Endothelial cell of umbilical vein (primary cell): ENCODE results near the gene PDE4B. TPM values are rescaled to one million over a fixed set of nuclear protein-coding genes. Genes with fewer than 3 reads are reported as not detected.

Experiments used
- BruUV-seq: library from RNA; stranded (reverse); fragments of 400-500 nt; replicated peaks from 2 replicates; lab custom pipeline; 2021; lab: Mats Ljungman, UMichigan
- CTCF ChIA-PET: fragments of 300-600, 350-600 bp; sonication (Branson Sonifier 250); formaldehyde crosslinking; loops from one replicate; lab custom pipeline; 2021; ENCODE audit warnings: antibody characterized with exemption, inconsistent platforms; lab: Charles Lee
- POLR2A ChIA-PET: fragments of 300-600, 350-600 bp; sonication (Branson Sonifier 250); formaldehyde crosslinking; loops from one replicate; lab custom pipeline; 2021; ENCODE audit warnings: antibody characterized with exemption, inconsistent platforms; lab: Charles Lee
- DNase-seq: peaks from one replicate; pipeline ENCODE4 v3.0.0-alpha.2; 2011; ENCODE audit warnings: low read depth, low spot score
- FAIRE-seq: peaks from 2 replicates; lab custom pipeline; 2011; peaks lifted over from hg19 to GRCh38; lab: Jason Lieb, UNC
- H2AFZ ChIP-seq: 2 replicates; pipeline ENCODE4 v1.6.0; 2012; ENCODE audit warnings: low read depth, low read length, control low read depth, inconsistent platforms
- H3K27ac ChIP-seq: 2 replicates; pipeline ENCODE4 v1.5.1; 2011; ENCODE audit warnings: low read depth, mild to moderate bottlenecking, control low read depth, low read length, moderate library complexity; ENCODE audit not compliant: insufficient read depth
- H3K27me3 ChIP-seq, 2 experiments: 2 replicates each; pipeline versions ENCODE4 v1.6.0 to v1.6.1; 2011; ENCODE audit warnings: low read length in 2 of 2, mixed read lengths in 1 of 2; ENCODE audit not compliant: control insufficient read depth in 2 of 2, insufficient read depth in 2 of 2
- H3K36me3 ChIP-seq, 2 experiments: 2 replicates in 1 of 2; 3 replicates in 1 of 2; pipeline ENCODE4 v1.5.1; 2011; ENCODE audit warnings: low read length in 2 of 2, mild to moderate bottlenecking in 1 of 2, moderate library complexity in 1 of 2; ENCODE audit not compliant: control insufficient read depth in 2 of 2, insufficient read depth in 2 of 2; ENCODE audit errors: extremely low read depth in 1 of 2
- H3K4me1 ChIP-seq: 3 replicates; pipeline ENCODE4 v1.5.1; 2011; ENCODE audit warnings: mild to moderate bottlenecking, low read length; ENCODE audit not compliant: control insufficient read depth, insufficient read depth; ENCODE audit errors: extremely low read depth
- H3K4me2 ChIP-seq: 2 replicates; pipeline ENCODE4 v1.6.1; 2011; ENCODE audit warnings: low read length, control low read depth, mixed read lengths; ENCODE audit not compliant: insufficient read depth
- H3K4me3 ChIP-seq, 3 experiments: fragments of 200-600 bp in 1 of 3; sonication (generic), shearing (Covaris generic) in 1 of 3; replicated peaks in 1 of 3; 2 replicates each; pipeline ENCODE4 v1.5.1; 2011 to 2016; ENCODE audit warnings: control low read depth in 3 of 3, low read length in 3 of 3, mild to moderate bottlenecking in 2 of 3, inconsistent platforms in 1 of 3, low read depth in 1 of 3, moderate library complexity in 1 of 3; ENCODE audit not compliant: insufficient read depth in 1 of 3
- H3K79me2 ChIP-seq: 2 replicates; pipeline ENCODE4 v1.6.0; 2012; ENCODE audit warnings: low read length, inconsistent platforms; ENCODE audit not compliant: control insufficient read depth, insufficient read depth
- H3K9ac ChIP-seq: replicated peaks from 2 replicates; pipeline ENCODE3; 2011; ENCODE audit warnings: low read length, control low read depth; ENCODE audit not compliant: insufficient read depth; ENCODE audit errors: extremely low read depth
- H3K9me1 ChIP-seq: replicated peaks from 3 replicates; pipeline ENCODE4 v1.6.0; 2011; ENCODE audit warnings: mild to moderate bottlenecking, low read length; ENCODE audit not compliant: control insufficient read depth, insufficient read depth; ENCODE audit errors: extremely low read depth
- H3K9me3 ChIP-seq: replicated peaks from 2 replicates; pipeline ENCODE4 v1.5.1; 2012; ENCODE audit warnings: low read length, inconsistent platforms; ENCODE audit not compliant: control insufficient read depth, insufficient read depth
- H4K20me1 ChIP-seq: replicated peaks from 2 replicates; pipeline ENCODE3; 2011; ENCODE audit warnings: mild to moderate bottlenecking, low read length; ENCODE audit not compliant: control insufficient read depth, insufficient read depth; ENCODE audit errors: extremely low read depth
- CTCF ChIP-seq, 2 donors: IDR thresholded peaks; 1 replicate in 1 of 2; 2 replicates in 1 of 2; pipeline ENCODE4 v1.5.1; 2011; ENCODE audit warnings: low read length in 2 of 2, mild to moderate bottlenecking in 2 of 2, moderate library complexity in 2 of 2, control low read depth in 1 of 2, inconsistent platforms in 1 of 2, low read depth in 1 of 2; ENCODE audit not compliant: insufficient read depth in 1 of 2; ENCODE audit errors: extremely low read depth in 1 of 2
- EZH2 ChIP-seq: IDR thresholded peaks from 2 replicates; pipeline ENCODE4 v1.6.1; 2012; ENCODE audit warnings: borderline replicate concordance, low read depth, mild to moderate bottlenecking, moderate library complexity, low read length, inconsistent platforms; ENCODE audit not compliant: severe bottlenecking
- FOS ChIP-seq: IDR thresholded peaks from 2 replicates; pipeline ENCODE4 v1.6.1; 2011; ENCODE audit warnings: mild to moderate bottlenecking, low read length, moderate library complexity, borderline replicate concordance; ENCODE audit not compliant: insufficient read depth
- GATA2 ChIP-seq: IDR thresholded peaks from 2 replicates; pipeline ENCODE4 v1.7.0; 2011; ENCODE audit warnings: low read depth, mild to moderate bottlenecking, moderate library complexity, mixed read lengths, low read length; ENCODE audit not compliant: insufficient read length, insufficient read depth
- JUN ChIP-seq: IDR thresholded peaks from 2 replicates; pipeline ENCODE4 v1.6.1; 2011; ENCODE audit warnings: borderline replicate concordance, low read depth; ENCODE audit not compliant: insufficient read length, insufficient read depth
- MAX ChIP-seq: IDR thresholded peaks from 2 replicates; pipeline ENCODE4 v1.6.1; 2011; ENCODE audit not compliant: insufficient read depth, insufficient read length
- MYC ChIP-seq: IDR thresholded peaks from one replicate; pipeline ENCODE4 v1.6.1; 2011; ENCODE audit warnings: mild to moderate bottlenecking, low read depth, low read length
- POLR2A ChIP-seq: IDR thresholded peaks from 2 replicates; pipeline ENCODE4 v1.6.1; 2012; ENCODE audit warnings: low read depth, mild to moderate bottlenecking, control low read depth, low read length
- POLR2AphosphoS5 ChIP-seq: IDR thresholded peaks from 2 replicates; pipeline ENCODE4 v1.6.1; 2012; ENCODE audit warnings: low read depth, mild to moderate bottlenecking, control low read depth, low read length, moderate library complexity; ENCODE audit not compliant: insufficient read depth
- dilution Hi-C: fragments of 300-500 bp; cut with MboI; formaldehyde crosslinking; loops from one replicate; pipeline ENCODE4 v1.15.0; 2019; ENCODE audit warnings: low sequenced_read_pairs; ENCODE audit not compliant: extremely low pct_ligation_motif_present
- intact Hi-C: fragments of 100-400 bp; cut with micrococcal nuclease; formaldehyde crosslinking; loops from one replicate; pipeline ENCODE4 v1.10.0; 2022
- polyA plus RNA-seq, 4 experiments: library from polyadenylated mRNA; depleted of rRNA in 3 of 4; stranded (reverse) in 3 of 4; unstranded in 1 of 4; fragments of >200 nt; gene quantifications; 2 replicates each; pipeline versions ENCODE4 v1.2.1 to v1.2.3, GENCODE V29; 2011 to 2012; ENCODE audit warnings: missing spikeins in 1 of 4
- total RNA-seq: library from RNA; stranded (reverse); gene quantifications from 2 replicates; pipeline ENCODE4 v1.2.3, GENCODE V29; 2021

The PDE4B gene
- total and polyA plus RNA-seq, 2 donors (not counting 3 experiments of a cell fraction or from before 2014, with no cell fraction given), result 63.5 to 69.8 TPM

GRCh38 chr1:66220477-66220876 lies 427.8 kb downstream of the PDE4B start:
- no peaks in the 10 kb centered on the region for H3K79me2 ChIP-seq
- no peaks in the 10 kb centered on the region for H4K20me1 ChIP-seq
- ChIA-PET POLR2A (no interaction called here), CTCF (interaction anchor here (0.9 kb wide), 1 partner anchor 22 kb away, joined by 3 read pairs; no protein-coding TSS in a partner anchor)
- no peak overlapping the region for H3K27ac ChIP-seq
- no peaks in the 10 kb centered on the region for H3K4me1 ChIP-seq
- no peak overlapping the region for H3K9ac ChIP-seq
- H3K4me2 ChIP-seq, result no peak overlapping the region
- BruUV-seq, result no TSS peak
- intact Hi-C loops (no loop called here), dilution Hi-C loops (no loop called here)
- no peaks in the 10 kb centered on the region for H3K9me1 ChIP-seq
- H3K9me3 ChIP-seq, result no peaks in the 10 kb centered on the region
- no peak for DNase-seq
- H2AFZ ChIP-seq, result no peak overlapping the region
- FAIRE-seq, result no peak
- H3K4me3 ChIP-seq, result no peak overlapping the region
- TF ChIP-seq CTCF (IDR thresholded peaks at IDR 0.05; ENCODE audit: extremely low read depth in 1 of 2, insufficient read depth in 1 of 2, low read depth in 1 of 2, low read length in 2 of 2) (no peak), EZH2 (no peak), MYC (no peak), POLR2A (no peak), GATA2 (no peak), MAX (no peak), FOS (no peak), JUN (no peak), POLR2AphosphoS5 (no peak)
- no peaks in the 10 kb centered on the region for H3K36me3 ChIP-seq
- peaks cover 0 to 2% of the 10 kb centered on the region in 2 experiments for H3K27me3 ChIP-seq
